Measurements from ENCODE around the gene IL17A. TPM values are rescaled to one million over a fixed set of nuclear protein-coding genes. Genes with fewer than 3 reads are reported as not detected.

Gene IL17A
- total RNA-seq, 4 donors from 2014 or later, result not detected

DNA sequence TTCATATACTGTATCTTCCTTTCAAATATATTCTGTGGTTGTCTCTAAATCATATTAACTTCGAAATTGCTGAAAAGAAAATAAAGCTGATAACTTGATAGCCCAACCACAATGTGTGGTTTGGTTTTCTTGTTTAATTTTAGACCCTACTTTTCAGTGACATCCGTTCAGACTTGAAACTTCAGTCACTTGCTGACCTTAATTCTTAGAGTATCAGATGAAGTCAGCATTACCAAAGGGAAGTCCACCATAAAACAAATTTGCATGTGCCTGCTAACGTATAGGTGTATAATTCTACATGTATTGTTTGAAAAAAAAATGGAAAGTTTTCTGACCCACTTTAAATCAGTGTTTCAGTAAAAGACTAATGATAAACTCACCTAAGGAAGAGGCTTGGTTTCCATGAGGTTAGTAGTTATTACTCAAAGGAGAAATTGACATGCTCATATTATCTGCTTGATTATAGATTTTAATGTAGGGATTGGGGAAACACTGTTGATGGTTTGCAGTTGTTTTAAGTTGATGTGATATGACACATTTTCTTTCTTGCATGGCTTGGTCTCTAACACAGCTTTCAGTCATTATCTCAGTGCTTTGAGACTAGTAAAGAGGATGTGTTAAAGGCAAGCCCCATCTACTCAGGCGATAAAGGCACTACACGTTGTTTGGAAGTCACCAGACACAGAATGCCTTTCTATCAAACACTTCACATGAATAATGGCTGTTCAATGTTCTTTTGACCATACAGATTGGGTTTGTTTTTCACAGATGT, 5.2 kb upstream of the IL17A start:
- TF ChIP-seq POLR2A (IDR thresholded peaks at IDR 0.05), result no peak
- TF ChIP-seq, protein P1, sequence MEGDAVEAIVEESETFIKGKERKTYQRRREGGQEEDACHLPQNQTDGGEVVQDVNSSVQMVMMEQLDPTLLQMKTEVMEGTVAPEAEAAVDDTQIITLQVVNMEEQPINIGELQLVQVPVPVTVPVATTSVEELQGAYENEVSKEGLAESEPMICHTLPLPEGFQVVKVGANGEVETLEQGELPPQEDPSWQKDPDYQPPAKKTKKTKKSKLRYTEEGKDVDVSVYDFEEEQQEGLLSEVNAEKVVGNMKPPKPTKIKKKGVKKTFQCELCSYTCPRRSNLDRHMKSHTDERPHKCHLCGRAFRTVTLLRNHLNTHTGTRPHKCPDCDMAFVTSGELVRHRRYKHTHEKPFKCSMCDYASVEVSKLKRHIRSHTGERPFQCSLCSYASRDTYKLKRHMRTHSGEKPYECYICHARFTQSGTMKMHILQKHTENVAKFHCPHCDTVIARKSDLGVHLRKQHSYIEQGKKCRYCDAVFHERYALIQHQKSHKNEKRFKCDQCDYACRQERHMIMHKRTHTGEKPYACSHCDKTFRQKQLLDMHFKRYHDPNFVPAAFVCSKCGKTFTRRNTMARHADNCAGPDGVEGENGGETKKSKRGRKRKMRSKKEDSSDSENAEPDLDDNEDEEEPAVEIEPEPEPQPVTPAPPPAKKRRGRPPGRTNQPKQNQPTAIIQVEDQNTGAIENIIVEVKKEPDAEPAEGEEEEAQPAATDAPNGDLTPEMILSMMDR (IDR thresholded peaks at IDR 0.05), result no peak
- no peak for DNase-seq
- H3K4me3 ChIP-seq, result no peak overlapping the region
- H3K9me3 ChIP-seq, result no peaks in the 10 kb centered on the region
- 39 to 41% methylated on average over 5 of the region's 5 CpGs for WGBS, 2 donors
- intact Hi-C loops (cut with DNase I), result no loop called here
- no peaks in the 10 kb centered on the region for H3K27me3 ChIP-seq
- H3K36me3 ChIP-seq, result no peaks in the 10 kb centered on the region
- no peak overlapping the region for H3K27ac ChIP-seq
- H3K4me1 ChIP-seq, result no peaks in the 10 kb centered on the region

DNA sequence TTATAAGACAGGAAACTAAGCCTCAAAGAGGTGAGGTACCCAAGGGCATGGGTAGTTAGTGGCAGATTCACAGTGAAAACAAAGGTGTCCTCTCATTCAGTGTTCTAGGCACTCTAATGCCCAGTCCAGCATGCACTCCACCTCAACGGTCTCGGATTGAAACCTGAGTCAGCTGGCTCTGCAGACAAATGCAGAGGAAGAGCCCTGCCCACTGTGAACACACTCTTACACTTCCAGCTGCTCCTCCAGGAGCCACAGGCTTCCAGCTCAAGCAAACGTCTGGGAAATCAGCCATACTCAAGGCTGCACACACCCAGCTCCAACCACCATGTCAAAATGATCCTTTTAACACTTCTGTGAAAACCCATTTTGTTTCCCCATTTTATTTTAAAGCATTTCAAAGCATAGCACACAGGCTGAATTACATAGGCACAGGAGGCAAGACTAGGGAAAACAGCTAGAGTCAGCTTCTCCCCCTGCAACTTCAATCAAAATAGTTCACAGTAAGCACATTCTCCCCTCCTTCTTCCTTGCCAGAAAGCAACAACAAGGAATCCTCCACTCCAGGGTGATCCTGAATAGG, 3.0 kb upstream of the IL17A start:
- Histone ChIP-seq H3K9me3 (no peaks in the 10 kb centered on the region), H3K36me3 (no peaks in the 10 kb centered on the region), H3K27me3 (peaks cover 0 to 6% (median 0%) of the 10 kb centered on the region in 4 donors), H3K4me3 (no peak overlapping the region), H3K27ac (no peak overlapping the region), H3K4me1 (no peaks in the 10 kb centered on the region)
- 21 to 44% methylated on average over 3 of the region's 3 CpGs for WGBS, 2 donors
- no peak for DNase-seq
- intact Hi-C loops (cut with DNase I), result no loop called here
- TF ChIP-seq, protein P1 (IDR thresholded peaks at IDR 0.05), result no peak
- no peak for TF ChIP-seq POLR2A (IDR thresholded peaks at IDR 0.05)

DNA sequence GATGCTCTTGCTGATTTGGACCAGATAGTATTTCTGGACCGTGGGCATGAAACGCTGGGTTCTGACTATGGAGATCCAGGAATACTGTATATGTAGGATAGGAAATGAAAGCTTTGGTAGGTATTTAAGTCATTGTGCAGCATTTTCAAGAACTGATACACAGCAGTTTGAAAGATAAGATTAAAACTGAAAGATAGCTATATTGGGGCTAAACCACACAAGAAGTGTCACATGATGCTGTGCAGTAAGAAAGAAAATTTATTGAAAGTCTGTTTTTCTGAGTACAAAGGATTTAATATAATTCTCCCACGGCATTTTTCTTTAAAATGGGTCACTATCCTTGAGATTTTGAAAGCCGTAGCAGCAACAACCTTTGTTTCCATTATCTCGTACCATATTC, 305 bp downstream of the IL17A start:
- no peaks in the 10 kb centered on the region for H3K4me1 ChIP-seq
- TF ChIP-seq, protein P1 (IDR thresholded peaks at IDR 0.05), result no peak
- no peak for DNase-seq
- intact Hi-C loops (cut with DNase I), result no loop called here
- no peak overlapping the region for H3K27ac ChIP-seq
- no peaks in the 10 kb centered on the region for H3K36me3 ChIP-seq
- H3K9me3 ChIP-seq, result no peaks in the 10 kb centered on the region
- 73 to 80% methylated on average over 5 of the region's 5 CpGs for WGBS, 2 donors
- H3K4me3 ChIP-seq, result no peak overlapping the region
- H3K27me3 ChIP-seq, result peaks cover 0 to 10% (median 0%) of the 10 kb centered on the region in 4 donors

DNA sequence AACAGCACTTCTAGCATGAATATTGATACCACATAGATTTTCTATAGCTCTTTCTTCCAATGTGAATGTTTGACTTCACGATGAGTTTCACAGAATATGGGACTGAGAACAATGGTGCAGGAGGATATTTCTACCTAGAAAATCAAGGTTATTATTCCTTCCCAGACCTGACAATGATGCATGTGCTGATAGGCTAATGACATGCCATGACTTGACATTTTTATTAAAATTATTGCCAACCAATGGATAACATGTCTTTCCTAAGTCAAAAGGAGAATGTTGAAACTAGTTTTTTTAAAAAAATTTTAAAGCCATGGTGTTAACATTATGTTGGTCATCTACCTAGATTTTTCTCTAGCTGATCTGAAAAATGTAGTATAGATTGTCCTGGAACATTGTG, 923 bp downstream of the IL17A start:
- no peak for TF ChIP-seq POLR2A (IDR thresholded peaks at IDR 0.05)
- TF ChIP-seq, protein P1 (IDR thresholded peaks at IDR 0.05), result no peak
- H3K4me3 ChIP-seq, result no peak overlapping the region
- H3K4me1 ChIP-seq, result no peaks in the 10 kb centered on the region
- H3K27me3 ChIP-seq, result peaks cover 0 to 10% (median 0%) of the 10 kb centered on the region in 4 donors
- intact Hi-C loops (cut with DNase I), result no loop called here
- no peak for DNase-seq
- H3K9me3 ChIP-seq, result no peaks in the 10 kb centered on the region
- WGBS, 2 donors, result 88 to 100% methylated on average over 1 of the region's 1 CpG
- H3K36me3 ChIP-seq, result no peaks in the 10 kb centered on the region
- no peak overlapping the region for H3K27ac ChIP-seq

DNA sequence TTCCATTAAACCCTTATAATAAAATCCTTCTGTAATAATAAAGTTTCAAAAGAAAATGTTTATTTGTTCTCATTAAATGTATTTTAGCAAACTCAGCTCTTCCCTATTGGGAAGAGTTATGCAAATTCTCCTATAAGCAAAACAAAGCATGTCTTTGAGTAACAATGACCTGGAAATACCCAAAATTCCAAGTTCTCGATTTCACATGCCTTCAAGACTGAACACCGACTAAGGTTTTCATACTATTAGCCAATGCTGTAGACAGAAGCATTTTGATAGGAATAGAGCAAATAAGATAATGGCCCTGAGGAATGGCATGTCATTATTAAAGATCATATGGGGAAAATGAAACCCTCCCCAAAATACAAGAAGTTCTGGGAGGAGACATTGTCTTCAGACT, 3.8 kb downstream of the IL17A start:
- Histone ChIP-seq H3K4me1 (no peaks in the 10 kb centered on the region), H3K27ac (no peak overlapping the region), H3K9me3 (no peaks in the 10 kb centered on the region), H3K27me3 (peaks cover 0 to 10% (median 0%) of the 10 kb centered on the region in 4 donors), H3K4me3 (no peak overlapping the region), H3K36me3 (no peaks in the 10 kb centered on the region)
- no peak for DNase-seq
- 58 to 78% methylated on average over 2 of the region's 2 CpGs for WGBS, 2 donors
- TF ChIP-seq POLR2A (IDR thresholded peaks at IDR 0.05), result no peak
- TF ChIP-seq, protein P1 (IDR thresholded peaks at IDR 0.05), result no peak
- intact Hi-C loops (cut with DNase I), result no loop called here
